GM18511 (cell line): ENCODE data around the gene STAP2.
A peak's percentile ranks its signal among the peaks of the same experiment; 100 is the strongest.
"Not testable (repeated sequence)": the region's sequence is repeated elsewhere in the genome, so short reads cannot be mapped to it uniquely, and the experiment has no call there.

Experiments
- ATAC-seq: cut with Tn5 transposase; IDR thresholded peaks from one replicate; pipeline ENCODE4 v1.9.1; 2021; ENCODE audit warnings: mild to moderate bottlenecking, moderate library complexity; ENCODE audit not compliant: unreplicated experiment

STAP2 gene

DNA sequence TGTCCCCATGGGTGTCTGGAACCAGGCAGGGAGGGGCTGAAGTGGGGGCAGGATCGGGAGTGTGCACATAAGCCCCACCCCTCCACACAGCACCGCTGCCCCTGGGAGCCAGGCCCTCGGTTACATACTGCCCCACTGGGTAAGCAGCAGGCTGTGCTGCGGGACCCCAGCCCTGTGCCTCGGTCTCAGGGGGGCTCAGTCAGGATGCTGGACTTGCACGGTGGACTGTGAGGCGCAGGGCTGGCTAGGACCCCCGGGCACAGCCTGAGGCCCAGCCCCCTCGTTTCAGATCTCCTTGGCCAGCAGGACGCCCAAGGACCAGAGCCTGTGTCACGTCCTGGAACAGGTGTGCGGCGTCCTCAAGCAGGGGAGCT lies 21.0 kb upstream of the STAP2 start:
- no peak for ATAC-seq

DNA sequence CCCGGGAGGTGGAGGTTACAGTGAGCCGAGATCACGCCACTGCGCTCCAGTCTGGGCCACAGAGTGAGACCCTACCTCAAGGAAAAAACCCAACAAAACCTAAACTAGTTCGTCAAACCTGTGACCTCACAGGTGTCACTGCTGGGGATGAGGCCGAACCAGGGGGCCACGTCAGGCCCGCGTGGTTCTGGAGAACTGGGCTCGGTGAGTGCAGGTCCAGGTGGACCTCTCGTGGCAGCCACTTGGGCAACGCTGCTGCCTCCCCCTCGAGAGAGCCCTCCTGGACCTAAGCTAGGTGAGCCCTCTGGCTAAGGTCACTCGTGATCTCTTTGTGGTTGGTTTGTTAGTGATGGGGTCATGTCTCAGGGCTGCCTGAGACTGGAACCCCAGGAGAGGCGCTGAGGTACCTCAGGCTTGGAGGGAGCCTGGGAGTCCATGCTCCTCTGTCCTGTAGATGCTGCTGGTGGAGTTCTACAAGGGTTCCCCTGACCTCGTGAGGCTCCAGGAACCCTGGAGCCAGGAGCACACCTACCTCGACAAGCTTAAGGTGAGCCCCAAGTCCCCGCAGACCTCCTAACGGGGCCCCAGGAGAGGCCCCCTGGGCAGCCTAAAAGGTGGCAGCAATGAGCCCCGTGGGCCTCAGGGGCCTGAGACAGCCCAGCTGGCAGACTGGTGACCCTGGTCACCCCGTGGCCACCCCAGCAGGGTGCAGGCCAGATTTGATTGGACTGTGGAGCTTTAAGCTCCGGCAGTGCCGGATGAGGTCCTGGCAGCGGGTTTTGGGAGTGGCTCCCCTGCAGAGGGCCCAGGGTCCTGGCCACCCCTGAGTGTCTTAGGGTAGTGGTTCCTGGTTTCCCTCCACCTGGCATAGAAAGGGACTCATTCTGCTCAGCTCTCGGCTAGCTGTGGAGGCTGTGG lies 20.3 kb upstream of the STAP2 start:
- ATAC-seq, result no peak

DNA sequence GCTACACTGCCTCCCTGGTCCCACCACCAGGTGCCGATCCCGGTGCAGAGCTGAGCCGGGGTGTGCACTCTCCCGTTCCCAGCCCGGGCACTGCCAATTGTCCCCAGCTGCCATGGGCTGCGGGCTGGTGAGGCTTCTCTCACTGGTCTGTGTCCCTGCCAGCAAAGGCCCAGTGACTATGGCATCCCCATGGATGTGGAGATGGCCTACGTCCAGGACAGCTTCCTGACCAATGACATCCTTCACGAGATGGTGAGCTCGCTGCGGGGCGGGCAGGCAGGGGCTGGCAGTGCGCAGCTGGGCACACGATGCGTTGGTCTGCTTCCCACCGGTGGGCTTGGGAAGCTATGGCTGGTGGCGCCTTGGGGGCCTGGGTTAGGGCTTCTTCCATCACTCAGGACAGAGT lies 19.3 kb upstream of the STAP2 start:
- no peak for ATAC-seq

DNA sequence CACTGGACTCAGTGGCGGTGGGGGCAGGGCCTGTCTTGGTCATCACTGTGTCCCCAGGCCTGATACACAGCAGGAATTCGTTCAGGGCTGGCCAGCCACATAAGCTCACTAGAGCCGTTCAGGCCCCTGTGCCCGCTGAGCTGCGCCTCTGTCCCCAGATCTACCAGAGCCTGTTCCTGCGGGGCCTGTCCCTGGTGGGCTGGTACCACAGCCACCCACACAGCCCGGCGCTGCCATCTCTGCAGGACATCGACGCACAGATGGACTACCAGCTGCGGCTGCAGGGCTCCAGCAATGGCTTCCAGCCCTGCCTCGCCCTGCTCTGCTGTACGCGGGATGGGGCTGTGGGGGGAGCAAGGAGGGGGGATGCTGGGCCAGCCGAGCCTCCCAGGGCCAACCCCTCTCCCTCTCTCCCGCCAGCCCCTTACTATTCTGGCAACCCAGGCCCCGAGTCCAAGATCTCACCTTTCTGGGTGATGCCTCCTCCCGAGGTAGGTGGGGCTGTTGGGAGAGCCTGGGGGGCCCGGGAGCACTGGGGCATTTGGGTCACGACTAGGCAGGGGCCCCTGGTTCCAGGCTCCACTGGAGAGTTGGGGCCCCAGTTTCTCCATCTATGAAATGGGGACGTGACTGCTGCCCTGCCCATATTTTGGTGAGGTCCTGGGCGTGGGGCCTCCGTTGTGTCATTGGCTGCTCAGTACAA lies 18.6 kb upstream of the STAP2 start:
- no peak for ATAC-seq

DNA sequence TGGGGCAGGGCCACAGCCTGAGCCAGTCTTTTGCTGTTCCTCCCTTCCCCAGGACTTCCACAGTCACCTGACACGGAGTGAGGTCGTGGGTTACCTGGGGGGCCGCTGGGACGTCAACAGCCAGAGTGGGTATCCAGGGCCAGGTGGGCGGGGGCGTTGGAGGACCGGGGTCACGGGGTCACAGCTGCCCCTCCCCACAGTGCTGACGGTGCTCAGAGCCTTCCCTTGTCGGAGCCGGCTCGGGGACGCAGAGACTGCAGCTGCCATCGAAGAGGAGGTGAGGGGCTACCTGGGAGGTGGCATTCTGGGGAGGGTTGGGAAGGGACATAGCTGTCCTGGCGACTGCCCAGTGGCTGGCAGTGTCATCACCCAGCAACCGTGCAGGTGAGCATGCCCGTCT lies 16.3 kb upstream of the STAP2 start:
- no peak for ATAC-seq

DNA sequence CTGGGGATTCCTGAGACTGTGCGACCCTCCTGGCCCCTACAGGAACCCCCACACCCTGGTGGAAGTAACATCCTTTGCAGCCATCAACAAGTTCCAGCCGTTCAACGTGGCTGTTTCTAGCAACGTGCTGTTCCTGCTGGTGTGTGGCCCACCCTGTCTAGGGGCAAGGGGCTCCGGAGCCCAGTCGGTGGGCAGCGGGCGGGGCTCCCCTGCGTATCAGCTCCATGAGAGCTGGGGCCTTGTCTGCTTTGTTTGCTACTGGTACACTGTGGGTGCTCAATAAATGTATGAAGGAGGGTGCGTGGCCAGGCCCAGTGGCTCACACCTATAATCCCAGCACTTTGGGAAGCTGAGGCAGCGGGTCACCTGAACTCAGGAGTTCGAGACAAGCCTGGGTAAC lies 15.7 kb upstream of the STAP2 start:
- no peak for ATAC-seq

DNA sequence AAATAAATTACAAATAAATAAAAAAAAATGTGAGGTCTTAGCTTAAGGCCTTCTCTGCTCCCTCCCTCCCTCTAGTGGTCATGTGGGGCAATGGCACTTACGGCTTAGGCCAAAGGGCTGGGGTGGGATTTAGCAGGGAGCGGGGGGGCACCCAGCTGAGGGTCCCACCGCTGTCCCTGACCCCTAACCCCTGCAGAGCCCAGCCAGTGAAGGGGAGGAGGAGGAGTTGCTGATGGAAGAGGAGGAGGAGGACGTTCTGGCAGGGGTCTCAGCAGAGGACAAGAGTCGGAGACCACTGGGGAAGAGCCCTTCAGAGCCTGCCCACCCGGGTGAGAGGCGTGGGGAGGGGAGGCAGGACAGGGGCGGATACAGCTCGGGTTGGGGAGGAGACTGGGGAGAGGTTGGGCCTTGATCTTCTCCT lies 14.1 kb upstream of the STAP2 start:
- no peak for ATAC-seq

DNA sequence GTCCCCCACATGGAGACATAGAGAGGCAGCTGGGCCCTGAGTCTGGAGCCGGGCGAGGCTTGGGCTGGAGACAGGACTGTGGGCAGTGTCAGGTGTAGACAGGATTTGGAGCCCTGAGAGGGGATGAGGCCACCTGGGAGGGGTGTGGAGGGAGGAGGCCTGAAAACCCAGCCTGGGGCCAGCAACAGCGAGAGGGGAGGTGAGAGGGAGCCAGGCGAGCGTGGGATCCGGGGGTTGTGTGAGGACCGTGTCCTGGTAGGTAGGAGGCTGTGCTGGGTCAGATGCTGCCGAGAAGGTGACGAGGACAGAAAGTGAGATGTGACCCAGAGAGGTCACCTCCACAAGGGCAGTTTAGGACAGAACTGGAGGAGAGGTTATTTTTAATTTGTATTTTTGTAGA lies 12.1 kb upstream of the STAP2 start:
- no peak for ATAC-seq

DNA sequence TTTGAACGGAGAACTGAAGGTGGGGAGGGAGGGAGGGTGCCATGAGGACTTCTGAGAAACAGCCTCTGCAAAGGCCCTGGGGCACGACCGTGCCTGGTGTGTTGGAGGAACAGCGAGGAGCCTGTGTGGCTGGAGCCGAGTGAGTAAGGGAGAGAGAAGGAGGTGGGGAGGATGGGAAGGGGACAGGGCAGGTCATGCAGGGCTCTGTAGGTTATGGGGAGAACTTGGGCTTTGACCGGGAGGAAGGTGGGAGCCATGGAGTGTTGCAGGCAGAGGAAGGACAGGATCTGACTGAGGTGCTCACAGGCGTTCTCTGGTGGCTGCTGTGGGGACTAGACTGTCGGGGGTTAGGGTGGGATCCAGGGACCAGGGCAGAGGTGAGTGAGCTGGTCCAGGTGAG lies 11.5 kb upstream of the STAP2 start:
- no peak for ATAC-seq

DNA sequence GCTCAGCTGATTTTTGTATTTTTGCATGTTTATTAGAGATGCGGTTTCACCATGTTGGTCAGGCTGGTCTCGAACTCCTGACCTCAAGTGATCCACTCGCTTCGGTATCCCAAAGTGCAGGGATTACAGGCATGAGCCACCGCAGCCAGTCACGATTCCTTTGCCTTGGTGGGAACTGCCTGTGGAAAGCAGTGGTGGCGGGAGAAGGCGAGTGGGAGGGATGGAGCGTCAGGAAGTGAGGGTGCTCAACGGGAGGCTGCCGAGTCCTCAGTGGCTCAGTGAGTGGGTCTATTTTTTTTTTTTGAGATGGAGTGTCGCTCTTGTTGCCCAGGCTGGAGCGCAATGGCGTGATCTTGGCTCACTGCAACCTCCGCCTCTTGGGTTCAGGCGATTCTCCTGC lies 10.6 kb upstream of the STAP2 start:
- not testable (repeated sequence) for ATAC-seq

DNA sequence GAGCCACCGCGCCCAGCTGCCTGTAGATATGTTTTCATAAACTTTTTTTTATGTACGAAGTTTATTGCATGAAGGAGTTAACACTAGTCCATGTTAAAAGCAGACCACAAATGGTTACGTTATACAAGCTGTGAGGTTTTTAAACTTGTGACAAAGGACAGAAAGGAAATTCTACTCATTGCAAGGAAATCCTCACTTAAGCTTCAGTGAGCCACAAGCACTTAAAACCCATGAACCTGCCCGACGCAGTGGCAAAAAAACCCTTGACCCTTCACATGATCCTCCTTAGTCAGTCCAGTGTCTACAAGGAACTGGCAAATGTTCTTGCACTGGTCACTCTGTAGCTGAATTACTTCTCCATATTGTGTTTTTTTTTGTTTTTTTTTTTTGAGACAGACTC lies 8.9 kb upstream of the STAP2 start:
- no peak for ATAC-seq

DNA sequence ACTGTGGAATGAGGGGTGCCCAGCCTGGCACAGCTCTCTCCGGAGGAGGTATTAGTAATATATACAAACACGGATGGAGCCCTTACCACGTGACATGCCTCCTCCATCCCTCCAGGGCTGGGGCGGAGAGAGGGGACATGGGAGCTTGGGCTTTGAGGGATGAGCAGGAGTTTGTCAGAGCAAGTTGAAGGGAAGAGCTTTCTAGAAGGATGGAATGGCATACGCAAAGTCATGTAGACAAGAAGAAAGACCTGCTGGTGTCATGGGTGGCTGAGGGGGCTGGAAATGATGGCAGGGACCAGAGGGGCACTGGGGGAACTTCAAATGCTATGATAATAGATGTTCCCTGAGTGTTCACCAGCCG lies 7.4 kb upstream of the STAP2 start:
- ATAC-seq, result no peak

DNA sequence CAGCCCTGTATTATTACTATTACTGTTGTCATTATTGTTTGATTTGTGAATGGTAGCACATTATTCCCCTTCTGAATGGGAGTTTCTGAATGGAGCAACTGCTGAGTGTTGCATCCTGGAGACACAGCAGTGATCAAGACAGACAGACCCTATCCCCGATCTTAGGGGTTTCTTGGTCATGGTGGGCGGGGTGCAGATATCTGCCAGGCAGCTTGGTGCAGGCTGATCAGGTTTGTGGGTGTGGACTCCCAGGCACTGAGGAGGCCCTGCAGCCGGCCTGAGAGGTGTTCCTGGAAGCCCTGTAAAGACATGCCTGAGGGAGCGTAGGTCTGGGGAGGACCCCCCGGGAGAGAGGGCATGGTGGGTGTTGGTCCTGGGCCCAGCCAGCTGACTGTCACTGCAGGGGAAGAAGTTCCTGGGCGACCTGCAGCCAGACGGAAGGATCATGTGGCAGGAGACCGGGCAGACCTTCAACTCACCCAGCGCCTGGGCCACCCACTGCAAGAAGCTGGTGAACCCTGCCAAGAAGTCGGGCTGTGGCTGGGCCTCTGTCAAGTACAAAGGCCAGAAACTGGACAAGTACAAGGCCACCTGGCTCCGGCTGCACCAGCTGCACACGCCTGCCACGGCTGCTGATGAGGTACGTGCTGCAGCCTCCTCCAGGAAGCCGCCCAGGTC lies 6.9 kb upstream of the STAP2 start:
- ATAC-seq, result no peak

DNA sequence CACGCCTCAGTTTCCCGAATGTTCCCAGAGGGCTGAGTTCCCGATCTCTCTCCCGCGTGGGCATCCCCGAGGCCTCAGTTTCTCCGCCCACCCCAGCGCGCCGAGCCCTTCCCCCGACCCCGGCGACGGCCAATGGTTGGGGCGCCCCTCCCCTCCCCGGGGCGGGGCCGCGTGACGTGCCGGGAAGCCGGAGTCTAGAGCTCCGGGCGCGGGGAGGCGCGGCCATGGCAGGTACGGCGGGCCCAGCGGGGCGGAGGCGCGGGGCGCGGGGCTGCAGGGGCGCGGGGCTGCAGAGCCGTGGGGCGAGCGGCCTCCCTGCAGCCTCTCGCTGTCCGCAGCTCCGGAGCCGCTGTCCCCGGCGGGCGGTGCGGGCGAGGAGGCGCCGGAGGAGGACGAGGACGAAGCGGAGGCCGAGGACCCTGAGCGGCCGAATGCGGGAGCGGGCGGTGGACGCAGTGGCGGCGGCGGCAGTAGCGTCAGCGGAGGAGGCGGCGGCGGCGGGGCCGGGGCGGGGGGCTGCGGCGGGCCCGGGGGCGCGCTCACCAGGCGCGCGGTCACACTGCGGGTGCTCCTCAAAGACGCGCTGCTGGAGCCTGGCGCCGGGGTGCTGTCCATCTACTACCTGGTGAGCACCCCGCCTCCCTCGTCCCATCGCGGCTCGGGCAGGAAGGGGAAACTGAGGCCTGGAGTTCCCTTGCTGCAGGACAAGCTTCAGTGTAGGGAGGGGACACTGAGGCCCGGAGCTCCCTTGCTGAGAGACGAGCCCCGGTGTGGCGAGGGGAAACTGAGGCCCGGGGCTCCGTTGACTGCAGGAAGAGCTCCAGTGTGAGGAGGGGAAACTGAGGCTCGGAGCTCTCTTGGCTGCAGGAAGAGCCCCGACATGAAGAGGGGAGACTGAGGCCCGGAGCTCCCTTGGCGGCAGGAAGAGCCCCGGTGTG lies 5.0 kb upstream of the STAP2 start, which contains the start of gene MPND:
TSS of gene MPND (plus strand) at position 193 of the 938 bp plus-strand sequence. CDS start at position 225, 32 bp downstream.
- ATAC-seq, result peak; percentile 63

DNA sequence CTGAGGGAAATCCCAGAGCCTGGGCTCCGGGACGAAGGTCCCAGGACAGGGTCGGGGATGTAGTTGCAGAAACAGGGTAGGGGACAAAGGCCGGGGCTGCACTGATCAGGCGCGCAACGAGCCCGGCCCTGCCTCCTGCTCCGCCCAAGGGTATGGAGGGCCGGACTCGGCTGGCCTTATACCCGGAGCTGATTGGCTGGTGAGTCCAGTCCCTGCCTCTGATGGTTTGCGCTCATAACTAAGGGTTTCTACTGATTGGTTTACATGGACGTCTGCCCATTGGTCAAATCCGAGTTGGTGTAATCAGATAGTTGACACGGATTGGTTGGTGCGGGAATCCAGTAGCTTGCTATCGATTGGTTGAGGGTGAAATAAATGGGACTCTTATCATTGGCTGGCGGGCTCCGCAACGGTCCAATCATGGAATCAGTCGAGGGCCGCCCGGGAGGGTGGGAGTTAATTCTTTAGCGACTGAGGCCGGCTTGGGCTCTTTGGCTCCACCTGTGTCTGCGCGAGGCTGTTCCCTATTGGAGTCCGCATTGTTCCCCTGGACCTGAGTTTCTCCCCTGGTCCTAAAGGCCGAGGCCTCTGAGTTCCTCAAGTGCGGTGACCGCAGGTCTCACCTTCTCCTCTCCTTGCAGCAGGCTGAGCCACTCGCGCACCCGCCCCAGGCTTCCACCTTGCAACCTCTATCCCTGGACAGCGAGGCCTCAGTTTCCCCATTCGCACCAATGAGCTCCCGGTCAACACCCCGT lies 4.2 kb upstream of the STAP2 start:
- peak; percentile 87 for ATAC-seq

DNA sequence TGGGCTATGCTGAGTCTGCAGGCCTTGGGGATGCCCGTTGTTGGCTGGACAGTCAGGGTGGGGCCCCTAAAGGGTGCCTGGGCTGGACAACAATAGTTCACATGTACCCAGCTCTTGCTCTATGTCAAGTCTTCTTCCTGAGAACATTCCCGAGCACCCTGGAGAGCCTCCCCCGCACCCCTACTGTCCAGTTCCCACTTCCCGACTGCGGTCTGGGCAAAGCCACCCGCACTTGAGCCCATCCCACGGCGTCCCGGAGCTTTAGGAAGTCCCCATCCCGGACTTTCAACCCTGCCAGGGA lies 3.6 kb upstream of the STAP2 start:
- no peak for ATAC-seq

DNA sequence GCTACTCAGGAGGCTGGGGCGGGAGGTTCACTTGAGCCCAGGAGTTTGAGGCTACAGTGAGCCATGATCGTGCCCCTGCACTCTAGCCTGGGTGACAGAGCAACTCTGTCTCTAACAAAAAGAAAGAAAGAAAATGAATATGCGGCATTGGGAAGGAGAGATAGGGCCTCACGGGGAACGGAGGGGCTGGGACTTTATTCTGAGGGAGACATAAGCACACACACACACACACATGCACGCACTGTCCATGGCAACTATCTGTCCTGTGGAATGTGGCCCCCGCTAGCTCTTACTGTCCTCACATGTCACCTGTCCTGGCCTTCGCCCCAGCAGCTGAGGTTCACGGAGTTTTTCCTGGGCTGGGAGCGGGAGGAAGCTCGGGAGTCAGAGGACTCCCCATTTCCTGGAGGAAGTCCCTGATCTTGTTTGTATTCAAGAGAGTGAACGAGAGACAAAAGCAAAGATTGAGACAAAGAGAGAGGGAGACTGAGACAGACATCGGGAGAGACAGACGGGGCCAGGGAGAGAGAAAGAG lies 654 bp downstream of the STAP2 start:
- no peak for ATAC-seq

DNA sequence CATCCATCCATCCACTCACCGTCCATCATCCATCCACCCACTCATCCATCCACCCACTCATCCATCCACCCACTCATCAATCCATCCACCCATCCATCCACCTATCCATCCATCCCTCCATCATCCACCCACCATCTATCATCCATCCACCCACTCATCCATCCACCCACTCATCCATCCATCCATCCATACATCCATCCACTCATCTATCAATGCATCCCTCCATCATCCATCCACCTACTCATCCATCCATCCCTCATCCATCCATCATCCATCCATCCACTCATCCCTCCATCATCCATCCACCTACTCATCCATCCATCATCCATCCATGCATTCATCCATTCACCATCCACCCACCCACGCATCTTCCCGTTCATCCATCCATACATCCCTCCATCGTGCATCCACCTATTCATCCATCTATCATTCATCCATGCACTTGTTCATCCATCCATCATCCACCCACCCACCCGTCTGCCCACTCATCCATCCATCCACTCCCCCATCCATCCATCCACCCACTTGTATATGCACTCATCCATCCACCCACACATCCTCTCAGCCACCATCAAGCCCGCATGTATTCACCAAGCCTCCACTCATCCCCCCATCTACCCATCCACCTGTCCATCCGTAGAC lies 3.6 kb downstream of the STAP2 start:
- ATAC-seq, result no peak

DNA sequence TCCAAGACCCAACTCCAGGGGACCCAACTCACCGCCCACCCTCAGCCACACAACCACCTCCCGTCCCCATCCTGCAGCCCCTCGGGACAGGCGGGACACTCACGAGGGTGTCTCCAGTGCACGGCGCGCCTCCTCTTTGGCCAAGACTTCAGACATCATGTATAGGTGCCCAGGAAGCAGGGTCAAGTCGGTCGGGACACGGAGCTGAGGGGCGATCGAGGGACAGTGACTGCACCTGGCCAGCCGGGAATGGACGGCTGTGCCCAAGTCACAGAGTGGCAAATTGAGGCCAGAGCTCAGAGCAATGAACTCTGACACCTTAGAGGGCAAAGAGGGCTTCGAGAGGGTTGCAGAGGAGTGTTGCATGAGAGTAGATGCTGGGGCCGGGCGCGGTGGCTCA lies 8.8 kb downstream of the STAP2 start:
- ATAC-seq, result no peak
